HFFc6 (cell line): ENCODE data around the gene NAV2. TPM values are rescaled to one million over a fixed set of nuclear protein-coding genes. Genes with fewer than 3 reads are reported as not detected.

ENCODE experiments used
- DNase-seq: peaks from one replicate; pipeline ENCODE4 v3.0.0-alpha.2; 2018
- H3K27ac Mint-ChIP-seq: 2 replicates; pipeline ENCODE4 v1.8.0; 2020; ENCODE audit warnings: mild to moderate bottlenecking, mixed read lengths
- H3K27me3 Mint-ChIP-seq: 2 replicates; pipeline ENCODE4 v1.8.0; 2021; ENCODE audit warnings: mild to moderate bottlenecking, moderate library complexity, mixed read lengths; ENCODE audit not compliant: insufficient read depth
- H3K36me3 Mint-ChIP-seq: 2 replicates; pipeline ENCODE4 v1.8.0; 2021; ENCODE audit warnings: low read depth, mixed read lengths
- H3K4me1 Mint-ChIP-seq: 2 replicates; pipeline ENCODE4 v1.8.0; 2020; ENCODE audit warnings: low read depth, mixed read lengths
- H3K4me3 Mint-ChIP-seq: 2 replicates; pipeline ENCODE4 v1.8.0; 2020; ENCODE audit warnings: mild to moderate bottlenecking, moderate library complexity, mixed read lengths
- H3K9me3 Mint-ChIP-seq: 2 replicates; pipeline ENCODE4 v1.8.0; 2020; ENCODE audit warnings: mild to moderate bottlenecking, mixed read lengths
- CTCF ChIP-seq: fragments of 200-600 bp; sonication (generic); IDR thresholded peaks from 2 replicates; pipeline ENCODE4 v1.5.0; 2021; ENCODE audit warnings: antibody characterized with exemption, mild to moderate bottlenecking
- total RNA-seq, 6 experiments: library from RNA; stranded (reverse); fragmentation: NEBNext Ultra II Directional; extraction: Animal tissue kit (Norgen Biotek cat#: 25700); gene quantifications; 2 replicates in 1 of 6; 3 replicates in 5 of 6; pipeline ENCODE4 v1.2.3, GENCODE V29; 2021

NAV2 gene
- total RNA-seq, 6 experiments from 2014 or later, result 12.4 to 34.9 (median 31.8) TPM

- Mint-ChIP-seq H3K4me1 (peaks cover 51% of the 10 kb centered on the region), H3K4me3 (no peak overlapping the region), H3K27ac (no peak overlapping the region), H3K9me3 (no peaks in the 10 kb centered on the region), H3K27me3 (no peaks in the 10 kb centered on the region), H3K36me3 (peaks cover 27% of the 10 kb centered on the region)
- no peak for TF ChIP-seq CTCF
- no peak for DNase-seq
Measured at GRCh38 chr11:19766810-19767209, 54.2 kb downstream of the NAV2 start.

GRCh38 chr11:19767627-19768151 is 55.1 kb downstream of the NAV2 start:
- no peaks in the 10 kb centered on the region for H3K9me3 Mint-ChIP-seq
- no peak overlapping the region for H3K27ac Mint-ChIP-seq
- H3K36me3 Mint-ChIP-seq, result peaks cover 23% of the 10 kb centered on the region
- H3K27me3 Mint-ChIP-seq, result no peaks in the 10 kb centered on the region
- DNase-seq, result no peak
- peaks cover 51% of the 10 kb centered on the region for H3K4me1 Mint-ChIP-seq
- TF ChIP-seq CTCF, result no peak
- no peak overlapping the region for H3K4me3 Mint-ChIP-seq

- Mint-ChIP-seq H3K4me1 (peaks cover 51% of the 10 kb centered on the region), H3K27me3 (no peaks in the 10 kb centered on the region), H3K27ac (no peak overlapping the region), H3K4me3 (no peak overlapping the region), H3K9me3 (no peaks in the 10 kb centered on the region), H3K36me3 (peaks cover 23% of the 10 kb centered on the region)
- no peak for TF ChIP-seq CTCF
- no peak for DNase-seq
Measured at GRCh38 chr11:19768197-19768596, 55.6 kb downstream of the NAV2 start.

- TF ChIP-seq CTCF, result no peak
- no peak for DNase-seq
- Mint-ChIP-seq H3K4me1 (peaks cover 51% of the 10 kb centered on the region), H3K36me3 (peaks cover 20% of the 10 kb centered on the region), H3K9me3 (no peaks in the 10 kb centered on the region), H3K27me3 (no peaks in the 10 kb centered on the region; the same call in 1 of the 2 replicates), H3K4me3 (no peak overlapping the region), H3K27ac (no peak overlapping the region)
Measured at GRCh38 chr11:19768815-19769214, 56.2 kb downstream of the NAV2 start.

GRCh38 chr11:19769820-19770219 is 57.2 kb downstream of the NAV2 start:
- Mint-ChIP-seq H3K4me3 (no peak overlapping the region), H3K27ac (no peak overlapping the region), H3K9me3 (no peaks in the 10 kb centered on the region), H3K4me1 (peaks cover 56% of the 10 kb centered on the region), H3K36me3 (peaks cover 20% of the 10 kb centered on the region), H3K27me3 (no peaks in the 10 kb centered on the region; the same call in 1 of the 2 replicates)
- TF ChIP-seq CTCF, result no peak
- DNase-seq, result peak; percentile 53

- no peaks in the 10 kb centered on the region; the same call in 1 of the 2 replicates for H3K27me3 Mint-ChIP-seq
- H3K4me1 Mint-ChIP-seq, result peaks cover 59% of the 10 kb centered on the region
- no peak for DNase-seq
- H3K36me3 Mint-ChIP-seq, result peaks cover 18% of the 10 kb centered on the region
- H3K4me3 Mint-ChIP-seq, result no peak overlapping the region
- H3K9me3 Mint-ChIP-seq, result no peaks in the 10 kb centered on the region
- no peak for TF ChIP-seq CTCF
- no peak overlapping the region for H3K27ac Mint-ChIP-seq
Measured at GRCh38 chr11:19770277-19770676, 57.6 kb downstream of the NAV2 start.
